Measurements from ENCODE around the gene BYSL.

Gene BYSL, protein sequence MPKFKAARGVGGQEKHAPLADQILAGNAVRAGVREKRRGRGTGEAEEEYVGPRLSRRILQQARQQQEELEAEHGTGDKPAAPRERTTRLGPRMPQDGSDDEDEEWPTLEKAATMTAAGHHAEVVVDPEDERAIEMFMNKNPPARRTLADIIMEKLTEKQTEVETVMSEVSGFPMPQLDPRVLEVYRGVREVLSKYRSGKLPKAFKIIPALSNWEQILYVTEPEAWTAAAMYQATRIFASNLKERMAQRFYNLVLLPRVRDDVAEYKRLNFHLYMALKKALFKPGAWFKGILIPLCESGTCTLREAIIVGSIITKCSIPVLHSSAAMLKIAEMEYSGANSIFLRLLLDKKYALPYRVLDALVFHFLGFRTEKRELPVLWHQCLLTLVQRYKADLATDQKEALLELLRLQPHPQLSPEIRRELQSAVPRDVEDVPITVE

GRCh38 chr6:41920921-41921711 lies at the start of gene BYSL, which contains the start of gene MED20:
Gene BYSL (plus strand): TSS chr6:41921499. CDS start chr6:41921563, 64 bp downstream.
Gene MED20 (minus strand): TSS chr6:41921139. CDS start chr6:41921018, 121 bp downstream.
- H3K27ac ChIP-seq: peak within 1 kb of the TSS; percentile 88 to 96
- peak; percentile 93 for DNase-seq (ENCODE audit: low spot score)
- peak; percentile 96 for TF ChIP-seq CTCF (IDR thresholded peaks at IDR 0.05)

DNA sequence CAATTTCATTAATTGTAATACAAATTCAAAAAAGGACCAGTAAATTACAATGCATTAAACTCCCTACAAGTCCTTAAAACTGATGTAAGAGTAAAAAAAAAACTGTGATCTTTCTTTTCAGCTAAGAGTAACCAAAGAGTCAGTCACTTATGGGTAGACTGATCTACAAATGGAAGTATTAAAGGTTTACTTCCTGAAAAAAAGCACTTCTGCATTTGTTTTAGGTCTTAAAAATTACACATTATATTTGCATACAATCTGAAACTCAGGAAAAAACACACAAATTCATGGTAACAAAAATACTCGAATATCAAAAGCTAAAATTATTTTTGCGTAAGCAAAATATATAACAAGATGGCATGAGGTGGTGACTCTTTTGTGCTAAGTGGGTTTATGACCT lies 49.6 kb upstream of the BYSL start:
- H3K4me3 ChIP-seq: no peak overlapping the region
- no peak overlapping the region for H3K27ac ChIP-seq
- no peak for TF ChIP-seq CTCF (IDR thresholded peaks at IDR 0.05)
- DNase-seq (ENCODE audit: low spot score): no peak

More at GRCh38 chr6:41920921-41921711, at the start of gene BYSL, which contains the start of gene MED20:
- H3K4me3 ChIP-seq: peak within 1 kb of the TSS; percentile 82

DNA sequence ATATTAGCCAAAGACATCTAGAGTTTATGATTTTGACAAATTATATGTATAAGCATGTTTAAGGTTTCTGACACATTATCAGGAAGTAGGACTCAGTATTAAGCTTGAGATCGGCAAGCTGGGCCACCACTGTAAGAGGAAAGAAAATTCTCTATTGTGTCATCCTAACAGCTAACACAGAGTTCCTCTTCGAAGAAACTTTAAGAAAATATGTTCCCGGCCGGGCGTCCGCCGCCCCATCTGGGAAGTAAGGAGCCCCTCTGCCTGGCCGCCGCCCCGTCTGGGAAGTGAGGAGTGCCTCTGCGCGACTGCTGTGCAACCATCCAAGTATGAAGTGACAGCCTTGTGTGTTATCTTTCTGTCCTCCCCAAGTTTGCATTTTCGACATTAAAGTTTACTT lies 49.2 kb upstream of the BYSL start:
- TF ChIP-seq CTCF (IDR thresholded peaks at IDR 0.05): no peak
- H3K4me3 ChIP-seq: no peak overlapping the region
- DNase-seq (ENCODE audit: low spot score): no peak
- no peak overlapping the region for H3K27ac ChIP-seq

GRCh38 chr6:41874741-41875140 lies 46.6 kb upstream of the BYSL start:
- Histone ChIP-seq H3K4me3 (no peak overlapping the region), H3K27ac (no peak overlapping the region)
- DNase-seq (ENCODE audit: low spot score): no peak
- TF ChIP-seq CTCF (IDR thresholded peaks at IDR 0.05): no peak

DNA sequence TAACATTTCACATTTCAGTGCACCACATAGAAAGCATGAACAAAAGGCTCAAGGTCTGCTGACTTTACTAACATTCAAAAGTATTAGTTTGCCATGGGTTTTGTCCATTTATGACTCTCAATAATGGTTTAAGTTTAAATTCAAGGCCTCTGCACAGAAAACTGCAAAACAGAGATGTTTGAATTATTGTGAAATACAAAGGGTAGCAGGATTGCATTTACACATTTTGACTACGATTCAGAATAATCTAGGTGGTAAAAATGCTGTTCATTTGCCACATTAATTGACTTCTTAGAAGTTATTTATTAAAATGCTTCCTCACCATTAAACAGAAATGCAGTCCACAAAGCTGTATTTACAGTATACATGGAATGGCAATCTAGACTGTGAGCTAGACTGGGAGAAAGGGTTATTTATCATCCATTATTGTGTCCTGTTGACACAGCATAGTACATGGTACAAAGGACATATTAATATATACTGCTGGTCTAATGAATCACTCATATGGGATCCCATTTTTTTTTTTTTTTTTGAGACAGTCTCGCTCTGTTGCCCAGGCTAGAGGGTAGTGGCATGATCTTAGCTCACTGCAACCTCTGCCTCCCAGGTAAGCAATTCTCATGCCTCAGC lies 44.1 kb upstream of the BYSL start:
- no peak for DNase-seq (ENCODE audit: low spot score)
- TF ChIP-seq CTCF (IDR thresholded peaks at IDR 0.05): no peak
- Histone ChIP-seq H3K4me3 (no peak overlapping the region), H3K27ac (no peak overlapping the region)

DNA sequence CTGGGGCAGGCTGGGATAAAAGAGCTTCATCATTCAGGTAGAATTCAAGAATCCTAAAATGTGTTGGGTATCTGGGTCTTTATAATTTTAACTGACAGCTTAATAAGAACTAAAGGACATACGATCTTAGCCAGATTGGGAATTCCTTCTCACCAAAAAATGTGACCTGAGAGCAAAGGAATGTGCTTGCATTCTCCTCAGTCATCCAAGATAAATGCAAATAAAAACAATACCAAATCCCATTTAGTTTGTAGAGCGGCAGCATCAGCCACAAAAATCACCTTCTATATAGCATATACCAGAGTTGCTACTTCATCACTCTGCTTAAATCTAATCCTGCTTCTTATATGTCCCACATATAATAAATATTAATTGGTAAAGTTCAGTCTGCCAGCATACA lies 43.1 kb upstream of the BYSL start:
- no peak for TF ChIP-seq CTCF (IDR thresholded peaks at IDR 0.05)
- Histone ChIP-seq H3K4me3 (no peak overlapping the region), H3K27ac (no peak overlapping the region)
- DNase-seq (ENCODE audit: low spot score): no peak
